HepG2 (cell line): ENCODE data around the gene EMC1. TPM values are rescaled to one million over a fixed set of nuclear protein-coding genes. Genes with fewer than 3 reads are reported as not detected.
A peak's percentile ranks its signal among the peaks of the same experiment; 100 is the strongest.

Source experiments
- ATAC-seq: fragments of 200-7000 bp; cut with Tn5 transposase; 3 replicates; pipeline ENCODE4 v1.9.1; 2020; ENCODE audit warnings: mild to moderate bottlenecking, moderate library complexity
- BruUV-seq: library from RNA; stranded (reverse); fragments of 400-500 nt; replicated peaks from 2 replicates; lab custom pipeline; 2021; lab: Mats Ljungman, UMichigan
- CTCF ChIA-PET: fragments of 300-600 bp; formaldehyde crosslinking; extraction: SDS; loops from one replicate; lab custom pipeline; 2021; ENCODE audit warnings: low total read pairs, inconsistent platforms, low intra/inter-chr PET ratio; lab: Yijun Ruan, JAX
- POLR2A ChIA-PET: fragments of 350-600 bp; sonication (Branson Sonifier 250); formaldehyde crosslinking; loops from one replicate; lab custom pipeline; 2020; ENCODE audit warnings: antibody characterized with exemption, inconsistent platforms; lab: Yijun Ruan, JAX
- DNase-seq: peaks from one replicate; pipeline ENCODE4 v3.0.0-alpha.2; 2015; ENCODE audit warnings: low spot score
- FAIRE-seq: peaks from 3 replicates; lab custom pipeline; 2011; peaks lifted over from hg19 to GRCh38; lab: Jason Lieb, UNC
- H2AFZ ChIP-seq: one replicate; pipeline ENCODE4 v1.6.1; 2011; ENCODE audit warnings: low read length, inconsistent platforms
- H3K27ac ChIP-seq: fragments of 300-600 bp; 3 replicates; pipeline ENCODE4 v1.8.0; 2011; ENCODE audit warnings: mixed run types, mild to moderate bottlenecking, mixed read lengths, low read length, inconsistent platforms; ENCODE audit not compliant: insufficient read depth; ENCODE audit errors: extremely low read length
- H3K27me3 ChIP-seq, 2 experiments: fragments of 200-600 bp in 1 of 2; 2 replicates in 1 of 2; 3 replicates in 1 of 2; pipeline versions ENCODE4 v1.6.0 to v1.8.0; 2011; ENCODE audit warnings: low read length in 2 of 2, mild to moderate bottlenecking in 2 of 2, moderate library complexity in 2 of 2, inconsistent platforms in 1 of 2; ENCODE audit not compliant: insufficient read depth in 2 of 2, control insufficient read depth in 1 of 2
- H3K36me3 ChIP-seq, 2 experiments: fragments of 200-600 bp in 1 of 2; replicated peaks in 1 of 2; 2 replicates in 1 of 2; 3 replicates in 1 of 2; pipeline versions ENCODE4 v1.5.1 to v1.8.0; 2011; ENCODE audit warnings: low read length in 2 of 2, inconsistent platforms in 1 of 2; ENCODE audit not compliant: insufficient read depth in 2 of 2, control insufficient read depth in 1 of 2
- H3K4me1 ChIP-seq: 2 replicates; pipeline ENCODE4 v1.5.1; 2012; ENCODE audit warnings: low read length, inconsistent platforms; ENCODE audit not compliant: insufficient read depth
- H3K4me2 ChIP-seq: 2 replicates; pipeline ENCODE4 v1.6.0; 2011; ENCODE audit warnings: low read depth, low read length, inconsistent platforms
- H3K4me3 ChIP-seq, 3 experiments: fragments of 200-600 bp in 1 of 3; sonication (generic), shearing (Covaris generic) in 1 of 3; replicated peaks in 1 of 3; 2 replicates each; pipeline ENCODE4 v1.5.1; 2011 to 2016; ENCODE audit warnings: low read length in 3 of 3, inconsistent platforms in 2 of 3, low read depth in 2 of 3, mild to moderate bottlenecking in 2 of 3, control low read depth in 1 of 3, mixed read lengths in 1 of 3; ENCODE audit not compliant: insufficient read depth in 1 of 3
- H3K79me2 ChIP-seq: one replicate; pipeline ENCODE4 v1.6.1; 2011; ENCODE audit warnings: low read length, inconsistent platforms; ENCODE audit not compliant: insufficient read depth
- H3K9ac ChIP-seq: 2 replicates; pipeline ENCODE4 v1.6.0; 2011; ENCODE audit warnings: mild to moderate bottlenecking, low read depth, low read length, inconsistent platforms; ENCODE audit not compliant: insufficient read depth
- H3K9me3 ChIP-seq: 2 replicates; pipeline ENCODE4 v1.5.1; 2012; ENCODE audit warnings: mild to moderate bottlenecking, low read length
- H4K20me1 ChIP-seq: 2 replicates; pipeline ENCODE4 v1.6.0; 2011; ENCODE audit warnings: inconsistent platforms, mild to moderate bottlenecking, low read length, moderate library complexity; ENCODE audit not compliant: insufficient read depth
- MBNL3 ChIP-seq: fragments of 250-450 bp; sonication (Bioruptor Pico); conservative IDR thresholded peaks from 2 replicates; pipeline ENCODE4 v1.8.0; 2022; ENCODE audit warnings: mild to moderate bottlenecking, inconsistent platforms
- NCOR1 ChIP-seq: fragments of 200-600 bp; sonication (generic); IDR thresholded peaks from 2 replicates; pipeline ENCODE4 v1.7.0; 2017; ENCODE audit warnings: antibody characterized with exemption, low read length, borderline replicate concordance
- POLR2G ChIP-seq: fragments of 200-400 bp; formaldehyde crosslinking; IDR thresholded peaks from 2 replicates; pipeline ENCODE4 v1.6.1; 2018; ENCODE audit warnings: mild to moderate bottlenecking, low read depth, low read length, moderate library complexity
- RARG ChIP-seq: sonication (generic); formaldehyde crosslinking; IDR thresholded peaks from 2 replicates; pipeline ENCODE4 v1.4.0; 2020; ENCODE audit warnings: low read depth, mild to moderate bottlenecking, missing genetic modification reagents
- SOX13 ChIP-seq, 3 experiments: fragments of 450-650 bp in 1 of 3; sonication (generic) in 1 of 3; formaldehyde crosslinking in 1 of 3; IDR thresholded peaks in 2 of 3; conservative IDR thresholded peaks in 1 of 3; 2 replicates each; pipeline versions ENCODE4 v1.5.0 to v1.6.1; 2016 to 2020; ENCODE audit warnings: antibody characterized with exemption in 1 of 3, mild to moderate bottlenecking in 1 of 3, missing compliant biosample characterization in 1 of 3, missing genetic modification reagents in 1 of 3, moderate library complexity in 1 of 3
- TRIM24 ChIP-seq: sonication (generic); formaldehyde crosslinking; IDR thresholded peaks from 2 replicates; pipeline ENCODE4 v1.8.0; 2022; ENCODE audit warnings: mild to moderate bottlenecking, missing genetic modification reagents
- ZNF605 ChIP-seq: sonication (generic); formaldehyde crosslinking; IDR thresholded peaks from 2 replicates; pipeline ENCODE4 v1.8.0; 2022; ENCODE audit warnings: mild to moderate bottlenecking, missing genetic modification reagents
- ZNF646 ChIP-seq: sonication (generic); formaldehyde crosslinking; IDR thresholded peaks from 2 replicates; pipeline ENCODE4 v1.9.0; 2021; ENCODE audit warnings: mild to moderate bottlenecking, missing genetic modification reagents
- ZNF770 ChIP-seq: sonication (generic); formaldehyde crosslinking; IDR thresholded peaks from 2 replicates; pipeline ENCODE4 v1.5.0; 2020; ENCODE audit warnings: mild to moderate bottlenecking, missing genetic modification reagents
- ZNF781 ChIP-seq: sonication (generic); formaldehyde crosslinking; IDR thresholded peaks from 2 replicates; pipeline ENCODE4 v1.5.1; 2020; ENCODE audit warnings: borderline replicate concordance, mild to moderate bottlenecking, missing genetic modification reagents; ENCODE audit errors: not compliant biosample characterization
- WGBS: methylation state at CpG from one replicate; pipeline ENCODE4 v1.1.6; 2017; ENCODE audit warnings: low lambda C conversion rate; 5-methylcytosine and 5-hydroxymethylcytosine counted together
- in situ Hi-C: cut with HindIII; loops from 2 replicates; pipeline ENCODE4 v1.10.0; 2017; ENCODE audit warnings: low pct_unique_long_range_greater_than_20kb; ENCODE audit not compliant: extremely low pct_ligation_motif_present
- intact Hi-C: fragments of 100-400 bp; cut with micrococcal nuclease; formaldehyde crosslinking; loops from one replicate; pipeline ENCODE4 v1.10.0; 2022; ENCODE audit not compliant: unreplicated experiment
- polyA plus RNA-seq, 8 experiments: library from polyadenylated mRNA; depleted of rRNA in 3 of 8; stranded (reverse) in 7 of 8; unstranded in 1 of 8; fragments of >200 nt; fragmentation: Illumina TruSeq in 4 of 8; extraction: Trizol in 4 of 8; gene quantifications; 2 replicates each; pipeline versions ENCODE4 v1.2.1 to v1.2.3, GENCODE V29; 2011 to 2016; ENCODE audit warnings: low read depth in 4 of 8, missing spikeins in 1 of 8, mixed read lengths in 1 of 8; ENCODE audit not compliant: insufficient read depth in 1 of 8
- total RNA-seq, 5 experiments: library from RNA; depleted of rRNA; stranded (reverse); fragments of >200 nt; fragmentation: Illumina TruSeq; extraction: Trizol; gene quantifications; 2 replicates each; pipeline ENCODE4 v1.2.3, GENCODE V29; 2016; ENCODE audit warnings: low read depth in 1 of 5

The EMC1 gene
- total and polyA plus RNA-seq, 2 of the 13 experiments (the other 11 are each of a cell fraction or from before 2014, with no cell fraction given) = 38.0 to 61.3 TPM

- H3K9ac ChIP-seq = peak overlapping the region; percentile 93
- intact Hi-C loops = no loop called here
- H3K27ac ChIP-seq = peak overlapping the region; percentile 92
- in situ Hi-C loops = no loop called here
- BruUV-seq = TSS peak; percentile 78
- peaks cover 28% of the 10 kb centered on the region for H4K20me1 ChIP-seq
- FAIRE-seq = peak; percentile 12
- TF ChIP-seq SOX13 (IDR thresholded peaks at IDR 0.05) (0 out of 2 replicates have a peak, but pooled peaks have one; percentile 5), SOX13 (CRISPR knock-in tag; conservative IDR thresholded peaks at IDR 0.05 in 1 of 2, IDR thresholded peaks at IDR 0.05 in 1 of 2) (no peak), TRIM24 (CRISPR knock-in tag) (no peak), ZNF646 (peak; percentile 23; the same call in 1 of the 2 replicates), POLR2G (no peak), ZNF770 (CRISPR knock-in tag) (peak; percentile 88), ZNF781 (CRISPR knock-in tag) (peak; percentile 2), MBNL3 (CRISPR knock-in tag) (no peak), NCOR1 (no peak), ZNF605 (CRISPR knock-in tag) (peak; percentile 74; the same call in 1 of the 2 replicates), RARG (CRISPR knock-in tag) (0 out of 2 replicates have a peak, but pooled peaks have one; percentile 15)
- TF ChIP-seq, all 625 proteins: peak for 6
- ChIA-PET POLR2A (interaction anchor here (0.6 to 1.5 kb wide), 6 partner anchors 9 to 1264 kb away, joined by 3 to 11 read pairs (median 6); partner anchors contain the start of gene EMC1), CTCF (no interaction called here)
- Histone ChIP-seq H3K4me2 (peak overlapping the region; percentile 93), H3K36me3 (peaks cover 1 to 10% of the 10 kb centered on the region in 2 experiments; a peak in 3 of 5 replicates), H3K27me3 (peaks cover 0 to 4% of the 10 kb centered on the region in 2 experiments; a peak in 1 of 5 replicates), H3K9me3 (no peaks in the 10 kb centered on the region), H3K4me3 (peak overlapping the region; percentile 58 to 87 (median 64)), H3K79me2 (peaks cover 72% of the 10 kb centered on the region), H2AFZ (peak overlapping the region; percentile 39), H3K4me1 (peaks cover 65% of the 10 kb centered on the region)
- 15% methylated on average over 12 of the region's 12 CpGs for WGBS
- no peak for DNase-seq
- peak; percentile 27 for ATAC-seq
Observed at GRCh38 chr1:19210772-19211549, 40.4 kb downstream of the EMC1 start.
